DND-41 (cell line): ENCODE results near the gene MROH2A.

Experiments used
- ATAC-seq: fragments of 200-7000 bp; cut with Tn5 transposase; 3 replicates; pipeline ENCODE4 v1.9.1; 2021; ENCODE audit warnings: low read depth; ENCODE audit not compliant: insufficient read depth
- DNase-seq: peaks from one replicate; pipeline ENCODE4 v3.0.0-alpha.2; 2020
- H2AFZ ChIP-seq: 2 replicates; pipeline ENCODE4 v1.6.0; 2012; ENCODE audit warnings: low read depth, low read length
- H3K27ac ChIP-seq: 2 replicates; pipeline ENCODE4 v1.5.1; 2012; ENCODE audit warnings: low read length, inconsistent platforms
- H3K27me3 ChIP-seq: fragments of 200-600 bp; sonication (generic); 2 replicates; pipeline ENCODE4 v1.6.0; 2012; ENCODE audit warnings: low read length, mild to moderate bottlenecking, inconsistent platforms; ENCODE audit not compliant: insufficient read depth, poor library complexity
- H3K36me3 ChIP-seq: 2 replicates; pipeline ENCODE4 v1.5.1; 2012; ENCODE audit warnings: low read length, inconsistent platforms; ENCODE audit not compliant: insufficient read depth
- H3K4me1 ChIP-seq: 2 replicates; pipeline ENCODE4 v1.5.1; 2012; ENCODE audit warnings: mild to moderate bottlenecking, low read length; ENCODE audit not compliant: insufficient read depth
- H3K4me2 ChIP-seq: 2 replicates; pipeline ENCODE4 v1.6.0; 2012; ENCODE audit warnings: mild to moderate bottlenecking, moderate library complexity, low read length, inconsistent platforms; ENCODE audit not compliant: insufficient read depth
- H3K4me3 ChIP-seq, 2 experiments: fragments of 200-600 bp in 1 of 2; shearing (Covaris generic) in 1 of 2; 2 replicates each; pipeline ENCODE4 v1.5.1; 2012 to 2016; ENCODE audit warnings: inconsistent platforms in 2 of 2, low read length in 2 of 2, mild to moderate bottlenecking in 2 of 2, low read depth in 1 of 2, moderate library complexity in 1 of 2
- H3K79me2 ChIP-seq: 2 replicates; pipeline ENCODE4 v1.6.0; 2012; ENCODE audit warnings: low read length, inconsistent platforms; ENCODE audit not compliant: insufficient read depth
- H3K9ac ChIP-seq: 2 replicates; pipeline ENCODE4 v1.6.0; 2012; ENCODE audit warnings: low read depth, mild to moderate bottlenecking, inconsistent platforms, low read length, moderate library complexity
- H3K9me3 ChIP-seq: 2 replicates; pipeline ENCODE4 v1.5.1; 2012; ENCODE audit warnings: low read length, moderate library complexity, mild to moderate bottlenecking, inconsistent platforms; ENCODE audit not compliant: insufficient read depth, severe bottlenecking
- H4K20me1 ChIP-seq: 2 replicates; pipeline ENCODE4 v1.6.0; 2012; ENCODE audit warnings: low read length; ENCODE audit not compliant: insufficient read depth
- CTCF ChIP-seq: IDR thresholded peaks from 2 replicates; pipeline ENCODE4 v1.5.1; 2012; ENCODE audit warnings: borderline replicate concordance, low read length, moderate library complexity, mild to moderate bottlenecking; ENCODE audit not compliant: poor library complexity, severe bottlenecking; ENCODE audit errors: extremely low read depth
- EZH2 ChIP-seq: IDR thresholded peaks from 3 replicates; pipeline ENCODE4 v1.6.1; 2012; ENCODE audit warnings: borderline replicate concordance, low read depth, mild to moderate bottlenecking, moderate library complexity, low read length, inconsistent platforms; ENCODE audit not compliant: severe bottlenecking

The MROH2A gene

GRCh38 chr2:233819884-233820773 lies 42.0 kb downstream of the MROH2A start:
- Histone ChIP-seq H3K27me3 (no peaks in the 10 kb centered on the region), H3K4me3 (no peak overlapping the region), H3K36me3 (no peaks in the 10 kb centered on the region), H2AFZ (no peak overlapping the region), H3K9me3 (no peaks in the 10 kb centered on the region), H3K27ac (no peak overlapping the region), H3K4me1 (no peaks in the 10 kb centered on the region), H4K20me1 (no peaks in the 10 kb centered on the region), H3K4me2 (no peak overlapping the region), H3K79me2 (no peaks in the 10 kb centered on the region), H3K9ac (no peak overlapping the region)
- ATAC-seq: no peak
- TF ChIP-seq EZH2: no peak
- no peak for TF ChIP-seq CTCF
- DNase-seq: no peak

- ATAC-seq (no peak), DNase-seq (no peak)
Observed at GRCh38 chr2:233820774-233821105, 42.6 kb downstream of the MROH2A start.

GRCh38 chr2:233821196-233821595 lies 43.1 kb downstream of the MROH2A start:
- no peak for TF ChIP-seq CTCF
- no peak for TF ChIP-seq EZH2
- no peak overlapping the region for H2AFZ ChIP-seq

More at GRCh38 chr2:233820774-233821105, 42.6 kb downstream of the MROH2A start:
- Histone ChIP-seq H3K4me1 (no peaks in the 10 kb centered on the region), H3K9ac (no peak overlapping the region), H2AFZ (no peak overlapping the region), H3K79me2 (no peaks in the 10 kb centered on the region), H3K4me3 (no peak overlapping the region), H3K27me3 (no peaks in the 10 kb centered on the region), H3K9me3 (no peaks in the 10 kb centered on the region), H4K20me1 (no peaks in the 10 kb centered on the region), H3K27ac (no peak overlapping the region), H3K4me2 (no peak overlapping the region), H3K36me3 (no peaks in the 10 kb centered on the region)
- TF ChIP-seq CTCF (no peak), EZH2 (no peak)

More at GRCh38 chr2:233821196-233821595, 43.1 kb downstream of the MROH2A start:
- no peaks in the 10 kb centered on the region for H3K9me3 ChIP-seq
- H3K27me3 ChIP-seq: no peaks in the 10 kb centered on the region
- no peaks in the 10 kb centered on the region for H3K79me2 ChIP-seq
- H3K9ac ChIP-seq: no peak overlapping the region
- no peak overlapping the region for H3K4me2 ChIP-seq
- H3K4me3 ChIP-seq: no peak overlapping the region
- H3K4me1 ChIP-seq: no peaks in the 10 kb centered on the region
- ATAC-seq: no peak
- no peaks in the 10 kb centered on the region for H3K36me3 ChIP-seq
- H3K27ac ChIP-seq: no peak overlapping the region
- DNase-seq: no peak
- no peaks in the 10 kb centered on the region for H4K20me1 ChIP-seq
